GM21360 (cell line): ENCODE data around the gene HMG20B.
A peak's percentile ranks its signal among the peaks of the same experiment; 100 is the strongest.
"Not testable (repeated sequence)": the region's sequence is repeated elsewhere in the genome, so short reads cannot be mapped to it uniquely, and the experiment has no call there.

Experiments used
- ATAC-seq: cut with Tn5 transposase; IDR thresholded peaks from one replicate; pipeline ENCODE4 v1.9.1; 2021; ENCODE audit warnings: mild to moderate bottlenecking, moderate library complexity; ENCODE audit not compliant: unreplicated experiment

HMG20B gene

DNA sequence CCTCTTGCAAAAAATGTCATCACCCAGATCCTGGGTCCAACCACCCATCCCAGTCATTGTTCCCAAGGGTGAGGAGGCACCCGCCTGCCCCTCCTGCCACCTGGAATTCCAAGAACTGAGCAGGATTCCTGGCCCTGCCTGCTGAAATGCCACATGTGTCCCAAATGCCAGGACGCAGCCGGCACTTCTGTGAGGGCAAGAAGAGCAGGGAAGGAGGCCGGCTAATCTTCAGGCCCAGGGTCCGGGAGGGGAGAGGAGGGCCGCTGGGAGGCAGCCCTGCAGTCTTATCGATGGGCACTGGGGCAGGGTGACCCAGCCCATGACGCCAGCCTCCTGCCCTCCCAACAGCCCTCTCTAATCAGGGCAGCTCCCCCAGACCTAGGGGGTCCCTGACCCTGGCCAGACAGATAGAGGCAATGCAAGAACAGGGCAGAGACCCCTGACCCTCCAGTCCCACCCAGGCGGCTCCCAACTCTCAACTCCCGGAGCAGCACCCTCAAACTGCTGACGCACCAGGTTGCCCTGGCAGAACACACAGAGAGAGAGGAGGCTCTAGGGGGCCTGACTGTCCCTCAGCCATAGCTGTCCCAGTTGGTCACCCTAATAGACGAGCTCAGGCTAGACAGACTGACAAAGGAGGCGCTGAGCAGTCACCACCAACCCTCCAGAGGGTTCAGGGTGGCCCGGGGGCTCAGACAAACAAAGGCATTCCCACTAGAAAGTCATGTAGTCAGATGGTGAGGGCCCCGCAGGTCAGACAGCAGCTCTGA lies 16.9 kb upstream of the HMG20B start:
- ATAC-seq, result no peak

DNA sequence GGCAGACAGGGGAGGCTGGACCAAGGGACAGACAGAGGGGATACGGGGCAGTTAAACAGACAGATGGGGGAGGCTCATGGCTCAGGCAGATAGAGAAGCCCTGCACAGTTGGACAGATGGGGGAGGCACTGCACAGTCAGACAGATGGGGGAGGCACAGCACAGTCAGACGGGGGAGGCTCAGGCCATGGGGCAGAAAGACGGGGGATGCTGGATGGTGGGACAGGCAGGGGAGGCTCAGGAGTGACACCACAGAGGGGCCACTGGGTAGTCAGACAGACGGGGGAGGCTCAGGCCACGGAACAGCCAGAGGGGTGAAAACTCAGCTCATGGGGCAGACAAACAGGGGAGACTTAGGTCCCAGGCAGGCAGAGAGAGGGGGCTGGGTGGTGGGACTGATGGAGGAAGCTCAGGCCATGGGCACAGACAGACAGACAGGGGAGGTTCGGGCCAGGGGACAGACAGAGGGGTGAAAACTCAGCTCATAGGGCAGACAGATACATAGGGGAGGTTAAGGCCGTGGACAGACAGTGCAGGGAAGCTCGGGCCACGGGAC lies 16.2 kb upstream of the HMG20B start:
- ATAC-seq, result no peak

DNA sequence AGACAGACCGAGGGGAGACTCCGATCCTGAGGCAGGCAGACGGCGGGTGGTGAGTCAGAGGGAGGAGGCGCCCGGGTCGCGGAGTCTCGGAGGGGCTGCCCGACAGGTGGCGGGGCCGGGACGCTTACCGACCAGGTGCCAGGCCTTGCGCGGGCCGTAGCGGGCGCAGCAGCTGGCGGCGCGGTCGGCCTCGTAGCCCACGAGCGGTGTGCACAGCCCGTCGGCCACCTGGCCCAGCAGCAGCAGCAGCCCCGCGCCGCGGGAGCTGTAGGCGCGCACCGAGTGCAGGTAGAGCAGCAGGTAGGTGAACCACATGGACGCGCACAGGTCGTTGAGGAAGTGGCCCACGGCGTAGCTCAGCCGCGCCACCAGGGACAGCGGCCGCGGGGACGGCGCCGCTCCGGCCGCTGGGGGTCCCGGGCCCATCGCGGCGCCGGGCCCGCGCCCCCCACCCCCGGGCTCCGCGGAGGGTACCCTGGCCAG lies 15.7 kb upstream of the HMG20B start:
- peak; percentile 13 for ATAC-seq

DNA sequence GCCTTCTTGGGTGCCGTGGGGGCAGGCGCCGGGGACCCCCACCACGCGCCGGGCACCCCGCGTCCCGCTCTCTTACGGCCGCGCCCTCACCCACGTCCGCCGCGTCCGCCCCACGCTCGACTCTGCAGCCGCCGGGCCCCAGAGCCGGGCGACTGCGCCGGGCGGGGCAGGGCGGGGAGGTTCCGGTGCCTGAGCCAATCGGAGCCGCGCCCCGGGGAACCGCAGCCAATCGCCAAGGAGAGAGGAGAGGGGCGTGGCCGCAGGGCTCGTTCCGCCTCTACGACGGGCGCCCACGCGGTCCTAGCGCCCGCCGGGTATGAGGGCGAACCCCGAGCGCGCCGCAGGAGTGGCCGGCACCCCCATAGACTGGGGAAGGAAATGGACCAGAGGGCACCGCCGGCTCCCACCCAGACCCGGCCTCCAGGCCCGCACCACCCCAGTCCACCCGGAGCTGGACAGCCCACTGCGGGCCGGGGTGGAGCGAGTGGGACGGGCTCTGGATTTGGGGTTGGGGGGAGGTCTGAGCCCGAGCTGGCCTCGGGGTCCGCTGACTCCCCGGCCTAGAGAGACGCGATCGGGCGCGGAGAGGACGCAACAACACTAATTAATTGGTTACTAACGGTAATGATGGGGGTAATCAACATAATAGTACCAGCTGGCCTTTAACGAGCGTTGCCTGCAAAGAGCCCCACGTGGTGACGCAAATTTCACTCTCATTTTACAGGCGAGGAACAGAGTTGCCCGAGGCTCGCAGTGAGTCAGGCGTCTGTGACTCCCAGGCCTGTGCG lies 15.1 kb upstream of the HMG20B start, which contains the start of gene MFSD12:
TSS of gene MFSD12 (minus strand) at position 126 of the 788 bp plus-strand sequence. CDS start 183 bp downstream, outside the sequence.
- peak; percentile 73 for ATAC-seq

DNA sequence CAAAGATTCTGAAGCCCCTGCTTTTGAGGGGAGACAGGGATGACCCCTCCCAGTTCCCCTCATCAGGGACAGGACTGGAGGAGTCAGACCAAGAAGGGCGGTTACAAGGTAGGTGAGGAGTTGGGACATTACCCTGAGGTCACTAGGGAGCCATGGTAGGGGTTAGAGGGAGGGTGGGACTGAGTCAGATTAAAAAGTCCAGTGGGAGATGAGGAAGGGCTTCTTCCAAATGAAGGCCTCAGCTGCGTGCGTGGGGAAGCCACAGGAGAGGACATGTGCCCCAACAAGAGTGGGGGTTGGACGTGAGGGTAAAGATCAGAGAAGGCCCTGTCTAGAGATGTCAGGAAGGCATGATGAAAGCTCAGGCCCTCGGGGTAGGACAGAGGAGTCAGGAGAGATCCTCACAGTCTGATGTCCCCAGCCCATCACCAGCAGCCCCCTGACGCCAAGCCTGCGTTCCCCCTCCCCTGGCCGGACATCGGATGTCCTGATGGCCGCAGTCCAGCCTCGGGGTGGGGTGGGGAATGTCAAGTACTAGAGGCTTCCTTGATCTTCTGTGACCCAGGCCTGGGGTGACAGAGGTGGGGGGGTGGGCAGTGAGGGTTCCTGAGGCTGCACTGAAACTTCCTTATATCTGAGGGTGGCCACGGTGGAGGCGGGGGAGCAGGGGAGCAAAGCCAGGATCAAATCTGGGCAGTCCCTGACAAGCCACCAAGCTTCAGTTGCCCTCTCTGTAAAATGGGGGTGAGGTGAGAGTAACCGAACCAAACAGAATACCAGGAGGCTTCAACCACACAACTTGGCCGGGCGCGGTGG lies 8.8 kb upstream of the HMG20B start:
- ATAC-seq, result no peak

DNA sequence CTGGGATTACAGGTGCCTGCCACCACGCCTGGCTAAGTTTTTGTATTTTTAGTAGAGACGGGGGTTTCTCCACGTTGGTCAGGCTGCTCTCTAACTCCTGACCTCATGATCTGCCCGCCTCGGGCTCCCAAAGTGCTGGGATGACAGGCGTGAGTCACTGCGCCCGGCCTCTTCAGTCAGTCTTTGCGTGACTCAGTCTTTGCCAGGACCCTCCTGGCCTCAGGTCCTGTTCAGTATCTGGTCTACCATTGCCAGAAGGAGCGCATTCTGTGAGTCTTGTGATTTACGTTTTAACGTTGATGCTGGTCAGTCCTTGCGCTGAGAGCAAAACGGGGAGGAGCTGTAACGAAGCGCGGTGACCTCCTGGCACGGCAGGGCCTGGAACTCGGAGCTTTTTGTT lies 7.6 kb upstream of the HMG20B start:
- ATAC-seq, result no peak

DNA sequence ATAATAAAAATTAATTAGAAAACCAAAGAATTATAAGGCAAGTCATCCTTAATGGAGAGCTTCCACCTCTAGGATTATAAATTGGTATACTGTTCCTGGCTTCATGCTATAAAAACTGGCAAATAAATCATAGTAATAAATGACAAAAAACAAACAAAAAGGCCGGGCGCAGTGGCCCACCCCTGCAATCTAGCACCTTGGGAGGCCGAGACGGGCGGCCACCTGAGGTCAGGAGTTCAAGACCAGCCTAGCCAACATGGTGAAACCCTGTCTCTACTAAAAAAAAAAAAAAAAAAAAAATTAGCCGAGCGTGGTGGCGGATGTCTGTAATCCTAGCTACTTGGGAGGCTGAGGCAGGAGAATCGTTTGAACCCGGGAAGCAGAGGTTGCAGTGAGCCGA lies 2.7 kb upstream of the HMG20B start:
- not testable (repeated sequence) for ATAC-seq

DNA sequence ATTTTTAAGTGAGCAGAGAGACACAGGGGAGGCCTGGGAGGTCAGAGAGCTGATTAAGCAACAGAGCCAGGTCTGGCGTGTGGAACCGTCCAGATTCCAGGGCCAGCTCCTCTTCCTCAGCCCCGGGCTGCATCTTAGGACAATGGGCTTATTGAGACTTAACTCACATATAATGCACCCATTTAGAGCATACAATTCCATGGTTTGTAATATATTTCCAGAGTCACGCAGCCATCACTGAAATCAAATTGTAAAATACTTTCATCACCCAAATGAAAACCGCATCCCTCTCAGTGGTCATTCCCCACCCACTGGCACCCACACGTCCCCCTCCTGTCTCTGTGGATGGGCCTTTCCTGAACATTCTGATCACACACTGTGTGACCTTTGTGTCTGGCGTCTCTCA lies 2.1 kb upstream of the HMG20B start:
- ATAC-seq, result no peak

DNA sequence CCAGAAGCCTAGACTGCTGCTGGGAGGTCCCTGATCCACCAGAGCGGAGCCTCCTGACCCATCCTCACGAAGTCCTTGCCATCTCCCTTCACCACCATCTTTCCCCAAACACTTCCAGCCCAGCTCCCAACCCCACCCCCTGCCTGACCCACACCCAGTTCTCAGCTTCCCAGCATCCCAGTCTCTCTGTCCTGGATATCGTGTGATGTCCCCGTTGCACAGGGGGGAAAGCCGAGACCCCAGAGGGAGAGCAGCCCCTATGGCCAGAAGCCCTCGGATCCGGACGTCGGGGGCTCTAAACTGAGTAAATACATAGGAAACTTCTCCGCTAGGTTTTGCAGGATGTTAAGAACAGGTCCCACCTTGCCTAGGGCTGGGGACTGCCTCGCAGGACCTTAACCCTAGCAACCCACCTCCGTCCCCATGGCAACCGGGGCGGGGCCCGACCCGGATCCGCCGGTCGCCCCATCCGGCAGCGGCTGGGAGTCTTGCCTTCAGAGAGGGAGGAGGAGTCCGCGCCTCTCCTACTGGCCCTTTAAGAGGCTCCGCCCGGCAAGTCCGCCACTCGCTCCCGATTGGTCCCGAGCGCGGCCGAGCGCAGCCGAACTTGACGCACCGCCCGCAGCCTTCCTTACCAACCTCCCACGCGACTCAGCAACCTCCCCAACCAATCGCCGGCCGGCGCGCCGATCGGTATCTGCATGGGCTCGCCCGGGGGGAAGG lies 451 bp upstream of the HMG20B start:
- ATAC-seq, result peak; percentile 77

DNA sequence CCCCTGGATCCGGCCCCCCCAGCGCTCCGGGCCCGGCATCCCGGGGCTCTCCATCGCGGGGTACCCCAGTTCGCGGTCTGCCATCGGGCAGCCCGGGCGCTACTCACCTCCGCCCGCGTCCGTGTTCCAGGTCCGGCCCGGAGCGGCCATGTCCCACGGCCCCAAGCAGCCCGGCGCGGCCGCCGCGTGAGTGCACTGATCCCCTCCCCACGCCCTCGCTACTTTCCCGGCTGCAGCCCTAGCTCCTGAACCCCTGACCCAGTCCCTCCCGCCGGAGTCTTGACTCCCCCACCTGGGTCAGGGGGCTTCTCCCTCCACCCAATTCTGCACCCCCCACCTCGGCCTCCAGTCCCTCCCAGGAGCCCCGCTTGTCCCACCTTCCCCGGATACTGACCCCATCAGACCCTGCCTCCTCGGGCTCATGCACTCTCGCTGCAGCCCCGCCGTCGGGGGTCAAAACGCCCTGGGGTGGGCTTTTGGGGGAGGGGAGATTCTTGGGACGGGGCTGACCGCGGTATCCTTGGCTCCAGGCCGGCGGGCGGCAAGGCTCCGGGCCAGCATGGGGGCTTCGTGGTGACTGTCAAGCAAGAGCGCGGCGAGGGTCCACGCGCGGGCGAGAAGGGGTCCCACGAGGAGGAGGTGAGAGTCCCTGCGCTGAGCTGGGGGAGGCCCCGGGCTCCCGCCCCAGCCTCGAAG lies 566 bp downstream of the HMG20B start:
- peak; percentile 3 for ATAC-seq

DNA sequence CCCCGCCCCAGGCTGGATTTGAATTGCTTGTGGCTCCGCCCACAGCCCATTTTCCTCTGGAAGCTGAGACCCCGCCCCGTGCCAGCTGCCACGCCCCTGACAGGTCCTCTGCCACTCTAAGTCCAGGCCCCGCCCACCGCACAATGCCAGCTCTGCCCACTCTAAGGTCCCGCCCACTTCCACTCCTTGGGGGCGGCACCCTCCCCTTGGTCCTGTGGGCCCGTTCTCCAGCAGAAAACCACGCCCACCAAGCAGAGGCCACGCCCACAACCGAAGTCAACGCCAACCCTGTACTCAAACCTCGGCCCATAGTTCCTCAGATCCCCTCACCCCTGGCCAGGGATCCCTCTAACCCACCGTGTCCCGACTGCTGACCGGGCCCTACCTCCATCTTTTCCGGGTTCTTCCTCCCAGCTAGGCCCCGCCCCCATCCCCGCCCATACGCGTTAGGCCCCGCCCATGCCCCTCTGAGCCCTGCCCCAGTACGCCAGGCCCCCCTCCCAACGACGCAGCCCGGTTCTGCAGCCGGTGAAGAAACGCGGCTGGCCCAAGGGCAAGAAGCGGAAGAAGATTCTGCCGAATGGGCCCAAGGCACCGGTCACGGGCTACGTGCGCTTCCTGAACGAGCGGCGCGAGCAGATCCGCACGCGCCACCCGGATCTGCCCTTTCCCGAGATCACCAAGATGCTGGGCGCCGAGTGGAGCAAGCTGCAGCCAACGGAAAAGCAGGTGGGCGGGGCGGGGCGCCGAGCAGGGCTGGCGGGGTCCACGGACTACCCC lies 1.3 kb downstream of the HMG20B start:
- no peak for ATAC-seq

DNA sequence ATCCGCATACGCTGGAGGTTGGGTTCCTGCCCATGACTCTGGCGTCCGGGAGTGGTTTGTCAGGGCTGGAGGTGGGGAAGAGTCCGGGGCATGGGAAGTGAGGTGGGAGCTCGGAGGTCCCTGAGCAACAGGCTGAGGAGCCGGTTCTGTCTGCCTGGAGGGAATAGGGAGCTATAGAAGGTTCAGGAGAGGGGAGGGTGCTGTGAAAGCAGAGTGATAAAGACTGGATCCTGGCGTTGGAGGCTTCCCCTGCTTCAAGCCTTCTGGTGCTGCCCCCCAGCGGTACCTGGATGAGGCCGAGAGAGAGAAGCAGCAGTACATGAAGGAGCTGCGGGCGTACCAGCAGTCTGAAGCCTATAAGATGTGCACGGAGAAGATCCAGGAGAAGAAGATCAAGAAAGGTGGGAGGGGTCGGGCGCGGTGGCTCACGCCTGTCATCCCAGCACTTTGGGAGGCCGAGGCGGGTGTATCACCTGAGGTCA lies 2.6 kb downstream of the HMG20B start:
- no peak for ATAC-seq

DNA sequence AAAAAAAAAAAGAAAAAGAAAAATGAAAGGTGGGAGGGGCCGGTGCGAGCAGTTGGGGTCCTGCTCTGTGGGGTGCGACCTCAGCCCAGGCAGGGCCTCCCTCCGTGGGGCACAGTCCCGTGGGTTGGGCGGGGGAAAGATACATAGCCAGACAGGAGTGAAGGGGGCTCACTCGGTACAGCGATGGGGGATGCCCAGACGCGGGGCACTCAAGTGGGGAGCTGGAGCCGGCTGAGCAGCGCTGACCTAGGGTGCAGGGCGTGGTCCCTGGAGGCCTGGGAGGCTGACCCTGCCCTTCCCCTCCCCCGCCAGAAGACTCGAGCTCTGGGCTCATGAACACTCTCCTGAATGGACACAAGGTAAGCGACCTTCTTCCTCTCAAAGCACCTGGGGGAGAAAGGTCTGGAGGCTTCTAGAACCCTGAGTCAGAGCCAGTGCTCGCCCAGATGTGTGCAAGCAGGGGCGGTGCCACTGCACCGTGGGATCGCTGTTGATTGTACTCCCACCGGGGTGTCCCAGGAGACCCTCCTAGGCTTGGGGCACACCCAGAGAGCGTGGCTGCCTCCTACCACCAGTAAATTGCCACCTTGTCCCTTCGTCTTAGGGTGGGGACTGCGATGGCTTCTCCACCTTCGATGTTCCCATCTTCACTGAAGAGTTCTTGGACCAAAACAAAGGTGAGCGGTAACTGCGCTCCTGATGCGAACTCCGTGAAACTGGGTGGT lies 3.4 kb downstream of the HMG20B start:
- ATAC-seq, result no peak

DNA sequence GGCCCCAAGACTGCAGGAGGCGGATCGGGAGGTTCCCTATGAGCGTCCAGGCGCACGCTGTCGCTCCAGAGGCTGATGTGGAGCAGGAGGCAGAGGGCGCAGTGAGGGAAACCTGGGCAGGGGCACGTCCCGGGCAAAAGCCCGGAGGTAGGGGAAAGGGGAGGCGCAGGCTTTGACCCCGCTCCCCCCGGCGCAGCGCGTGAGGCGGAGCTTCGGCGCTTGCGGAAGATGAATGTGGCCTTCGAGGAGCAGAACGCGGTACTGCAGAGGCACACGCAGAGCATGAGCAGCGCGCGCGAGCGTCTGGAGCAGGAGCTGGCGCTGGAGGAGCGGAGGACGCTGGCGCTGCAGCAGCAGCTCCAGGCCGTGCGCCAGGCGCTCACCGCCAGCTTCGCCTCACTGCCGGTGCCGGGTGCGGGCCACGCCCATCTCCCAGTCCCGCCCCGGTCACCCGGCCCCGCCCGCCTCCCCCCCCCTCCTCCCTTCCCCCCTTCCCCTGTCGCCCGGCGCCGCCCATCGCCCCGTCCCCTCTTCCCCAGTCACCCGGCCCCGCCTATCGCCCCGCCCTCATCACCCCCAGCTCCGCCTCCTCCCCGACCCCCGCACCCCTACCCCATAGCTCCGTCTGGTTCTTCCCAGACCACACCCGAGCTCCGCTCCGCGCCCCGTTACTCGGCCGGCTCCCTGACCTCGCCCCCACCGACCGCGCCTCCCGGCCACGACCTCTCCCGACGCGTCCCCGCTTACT lies 4.1 kb downstream of the HMG20B start:
- no peak for ATAC-seq

DNA sequence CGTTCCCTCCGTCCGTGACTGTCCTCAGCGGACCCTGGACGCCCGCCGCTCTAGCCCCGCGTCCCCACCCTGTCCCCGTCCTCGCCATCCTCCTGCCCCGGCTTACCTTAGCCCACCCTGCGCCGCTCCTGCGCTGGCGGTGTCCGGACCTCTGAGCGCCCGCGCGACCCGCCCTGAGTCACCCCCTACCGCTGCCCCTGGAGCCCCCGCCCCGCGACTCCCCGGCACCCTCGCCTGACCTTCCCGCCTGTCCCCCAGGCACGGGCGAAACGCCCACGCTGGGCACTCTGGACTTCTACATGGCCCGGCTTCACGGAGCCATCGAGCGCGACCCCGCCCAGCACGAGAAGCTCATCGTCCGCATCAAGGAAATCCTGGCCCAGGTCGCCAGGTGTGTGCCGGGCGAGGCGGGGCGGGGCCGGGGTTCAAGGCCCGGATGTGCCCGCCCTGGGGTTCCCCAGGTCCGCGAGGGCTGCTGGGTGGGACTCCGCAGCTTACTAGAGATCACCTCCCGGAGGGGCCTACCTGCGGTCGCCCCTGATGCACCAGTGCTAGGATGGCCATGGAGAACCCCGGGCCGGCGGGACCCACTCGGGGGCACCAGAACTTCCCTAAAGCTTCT lies 5.1 kb downstream of the HMG20B start:
- no peak for ATAC-seq

DNA sequence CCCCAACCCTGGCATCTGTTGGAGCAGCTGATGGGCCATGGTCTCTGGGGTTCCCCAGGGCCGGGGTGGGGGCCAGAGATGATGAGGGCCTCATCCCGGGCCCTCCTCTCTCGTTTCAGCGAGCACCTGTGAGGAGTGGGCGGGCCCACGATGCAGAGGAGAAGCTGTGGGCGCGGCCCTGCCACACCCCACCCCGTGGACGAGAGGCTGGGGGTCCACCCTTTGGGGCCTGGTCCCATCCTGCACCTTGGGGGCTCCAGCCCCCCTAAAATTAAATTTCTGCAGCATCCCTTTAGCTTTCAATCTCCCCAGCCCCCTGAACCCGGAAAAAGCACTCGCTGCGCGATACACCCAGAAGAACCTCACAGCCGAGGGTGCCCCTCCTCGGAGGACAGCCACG lies 5.6 kb downstream of the HMG20B start:
- ATAC-seq, result no peak
